HG03558 (cell line): Measurements from ENCODE around the gene TMPRSS4.

Experiments
- ATAC-seq: cut with Tn5 transposase; IDR thresholded peaks from one replicate; pipeline ENCODE4 v1.9.1; 2021; ENCODE audit warnings: moderate number of reproducible peaks; ENCODE audit not compliant: unreplicated experiment; ENCODE audit errors: extremely low read depth

TMPRSS4 gene

GRCh38 chr11:118073554-118073953 lies 3.3 kb upstream of the TMPRSS4 start:
- ATAC-seq, result no peak

DNA sequence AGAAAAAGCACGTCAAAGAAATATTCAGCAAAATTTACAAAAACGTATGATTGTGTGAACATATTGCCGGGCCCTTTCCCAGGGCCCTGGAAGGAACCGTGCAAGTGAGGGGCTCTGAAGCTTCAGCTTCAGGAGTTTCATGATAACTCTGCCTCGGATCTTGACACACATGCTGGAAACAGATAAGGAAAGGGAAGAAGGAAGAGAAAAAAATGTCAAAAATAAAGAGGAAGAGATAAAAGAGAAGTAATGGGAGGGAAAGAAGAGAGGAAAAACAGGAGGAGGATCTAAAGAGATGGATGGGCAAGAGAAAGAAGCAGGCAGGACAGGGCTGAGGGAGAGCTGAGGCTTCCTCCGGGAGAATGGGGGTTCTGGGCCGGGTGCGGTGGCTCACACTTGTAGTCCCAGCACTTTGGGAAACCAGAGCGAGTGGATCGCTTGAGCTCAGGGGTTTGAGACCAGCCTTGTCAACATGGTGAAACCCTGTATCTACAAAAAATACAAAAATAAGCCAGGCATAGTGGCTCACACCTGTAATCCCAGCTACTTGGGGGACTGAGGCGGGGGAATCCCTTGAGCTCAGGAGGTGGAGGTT lies 2.7 kb upstream of the TMPRSS4 start:
- ATAC-seq, result no peak

DNA sequence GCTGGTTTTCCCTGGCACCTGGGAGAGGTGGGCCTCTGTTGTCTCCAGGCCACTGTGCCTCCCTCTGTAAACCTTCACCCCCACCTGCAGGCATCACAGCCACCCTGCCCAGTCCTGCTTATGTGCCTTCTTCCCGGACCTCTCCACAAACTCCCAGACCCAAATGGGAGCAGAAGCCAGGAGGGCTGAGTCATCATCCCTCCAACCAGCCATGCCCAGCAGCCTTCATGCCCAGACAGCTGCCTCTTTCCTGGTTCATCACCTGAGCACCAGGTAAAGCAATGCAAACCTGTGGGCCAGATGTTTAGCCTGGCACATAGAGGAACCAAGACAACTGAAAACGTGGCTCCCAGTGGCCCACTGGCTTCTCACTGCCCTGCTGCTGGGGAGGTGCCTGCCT lies 2.1 kb upstream of the TMPRSS4 start:
- no peak for ATAC-seq

GRCh38 chr11:118078911-118079411 lies 2.1 kb downstream of the TMPRSS4 start:
- ATAC-seq, result no peak

DNA sequence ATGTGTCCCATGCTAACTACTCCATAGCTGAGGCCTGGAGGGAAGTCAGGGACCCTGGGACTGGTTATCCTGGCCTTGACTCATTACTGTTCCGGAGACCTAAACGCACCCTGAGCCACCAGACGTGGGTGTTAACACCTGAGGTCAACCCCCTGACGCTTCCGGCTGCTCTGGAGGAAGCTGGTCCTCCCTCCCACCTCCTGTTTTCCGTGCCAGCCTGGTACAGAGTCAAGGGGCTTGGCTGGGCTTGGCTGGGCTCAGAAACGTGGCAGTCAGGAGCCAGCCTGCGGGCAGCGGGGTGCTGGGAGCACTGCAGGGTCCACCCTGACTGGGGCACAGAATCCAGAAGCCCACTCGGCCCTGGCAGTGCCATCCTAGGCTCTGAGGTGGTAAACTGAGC lies 2.6 kb downstream of the TMPRSS4 start:
- no peak for ATAC-seq

DNA sequence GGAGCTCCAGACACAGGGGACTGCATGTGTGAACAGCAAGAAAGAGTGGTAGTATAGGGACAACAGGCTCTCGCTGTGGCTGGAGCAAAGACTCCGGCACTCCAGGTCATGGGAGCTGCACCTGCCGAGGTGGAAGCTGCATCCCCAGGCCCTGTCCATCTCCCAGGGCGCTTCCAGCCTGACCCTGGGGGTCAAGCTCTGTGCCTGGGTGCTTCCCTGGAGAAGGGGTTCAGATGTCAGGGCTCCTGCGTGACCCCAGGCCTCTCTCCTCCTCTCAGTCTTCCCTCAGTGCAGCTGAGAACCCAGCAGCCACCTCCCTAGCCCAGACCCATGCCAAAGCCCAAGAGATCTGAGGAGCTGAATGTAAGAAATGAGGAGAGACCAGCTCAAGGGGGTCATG lies 3.4 kb downstream of the TMPRSS4 start:
- no peak for ATAC-seq

DNA sequence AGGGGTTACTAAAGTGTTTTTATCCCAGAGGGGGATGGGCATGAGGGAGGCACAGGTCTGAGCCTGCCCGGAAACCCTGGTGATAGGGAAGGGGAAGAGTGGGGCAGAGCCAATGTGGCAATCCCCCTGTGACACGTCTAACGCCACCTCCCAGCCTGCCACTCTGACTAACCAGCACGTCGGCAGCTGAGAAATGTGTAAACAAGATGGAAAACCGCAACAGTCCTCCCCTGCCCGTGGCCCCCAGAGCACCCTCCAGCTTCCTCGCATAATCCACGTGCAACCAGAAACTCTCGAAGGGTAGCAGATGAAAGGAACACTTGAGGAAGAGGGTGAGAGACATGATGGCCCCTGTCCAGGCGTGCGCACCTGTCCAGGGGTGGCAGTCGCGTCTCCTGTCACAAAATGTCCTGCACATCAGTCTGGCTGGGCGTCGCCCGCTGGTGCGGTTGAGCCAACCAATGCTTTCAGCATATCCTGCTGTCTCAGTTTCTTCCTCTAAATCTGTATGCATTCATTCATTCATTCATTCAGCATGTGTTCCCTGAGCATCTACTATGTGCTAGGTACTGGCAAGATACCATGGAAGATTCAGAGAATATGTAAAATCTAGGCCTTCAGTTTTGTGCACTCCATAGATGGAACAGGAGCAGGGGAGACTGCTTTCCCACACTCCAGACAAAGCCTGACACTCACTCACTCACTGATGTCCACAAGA lies 4.5 kb downstream of the TMPRSS4 start:
- no peak for ATAC-seq

GRCh38 chr11:118082880-118083552 lies 6.1 kb downstream of the TMPRSS4 start:
- ATAC-seq, result no peak

DNA sequence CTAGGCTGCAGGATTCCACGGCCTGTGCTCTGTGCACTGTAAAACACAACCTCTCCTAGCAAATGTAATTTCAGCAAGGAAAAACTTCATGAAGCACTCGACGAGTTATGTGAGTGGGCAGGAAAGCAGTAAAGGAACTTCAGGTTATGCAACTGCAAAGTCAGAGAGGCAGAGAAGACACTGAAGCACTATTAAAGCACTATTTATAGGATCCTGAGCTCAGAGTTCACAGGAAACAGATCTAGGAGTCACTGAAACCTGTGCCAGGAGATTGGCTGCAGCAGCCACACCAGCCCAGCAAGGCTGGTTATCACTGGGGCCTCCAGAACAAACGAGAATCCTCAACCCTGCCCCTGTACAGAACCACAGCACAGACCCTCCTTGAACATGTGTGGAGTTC lies 7.4 kb downstream of the TMPRSS4 start:
- no peak for ATAC-seq

- ATAC-seq, result no peak
These were observed 7.8 kb downstream of the TMPRSS4 start for GRCh38 chr11:118084656-118085055.

DNA sequence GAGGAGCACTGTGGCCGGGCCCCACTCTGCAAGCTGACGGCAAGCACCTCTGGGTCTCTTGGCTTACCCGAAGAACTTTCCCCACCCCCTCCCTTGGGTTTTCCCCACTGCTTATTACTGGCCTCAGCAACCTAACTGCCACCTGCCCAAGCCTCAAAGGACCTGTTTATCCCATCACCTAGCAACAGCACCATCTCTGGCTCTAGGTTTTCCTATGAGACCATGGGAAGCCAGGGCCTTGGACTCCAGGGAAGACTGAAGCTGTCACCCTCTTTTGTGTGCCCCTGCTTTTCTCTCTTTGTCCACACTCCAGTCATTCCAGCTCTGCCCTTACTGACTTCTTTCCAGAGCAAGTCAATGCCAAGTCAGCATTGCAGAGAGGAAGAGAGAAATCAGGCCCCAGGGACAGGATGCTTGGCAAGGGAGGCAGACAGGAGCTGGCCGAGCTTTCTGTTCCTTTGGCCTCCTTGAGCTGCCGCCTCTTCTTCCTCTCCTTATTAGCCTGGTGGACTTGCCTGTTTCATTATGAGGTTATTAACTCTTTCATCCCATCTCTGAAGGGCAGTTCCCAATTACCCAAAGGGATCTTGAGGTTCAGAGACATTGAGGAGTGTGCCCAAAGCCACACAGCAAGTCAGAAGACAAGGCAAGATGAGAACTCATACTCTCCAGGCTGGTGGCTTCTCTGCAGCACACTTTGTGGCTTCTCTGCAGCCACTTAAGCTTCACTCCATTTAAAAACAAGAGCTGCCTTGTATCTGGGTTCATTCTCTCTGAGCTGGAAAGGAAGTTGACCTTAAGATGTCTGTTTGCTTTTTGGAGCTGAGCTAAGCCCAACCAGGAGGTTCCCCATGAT lies 10.3 kb downstream of the TMPRSS4 start, which contains the start of gene SMIM35:
TSS of gene SMIM35 (minus strand) at position 51 of the 856 bp plus-strand sequence. CDS start 206 bp downstream, outside the sequence.
- ATAC-seq, result no peak

- no peak for ATAC-seq
These were observed 11.1 kb downstream of the TMPRSS4 start for GRCh38 chr11:118087931-118088330.

GRCh38 chr11:118088531-118088930 lies 11.7 kb downstream of the TMPRSS4 start:
- ATAC-seq, result no peak

DNA sequence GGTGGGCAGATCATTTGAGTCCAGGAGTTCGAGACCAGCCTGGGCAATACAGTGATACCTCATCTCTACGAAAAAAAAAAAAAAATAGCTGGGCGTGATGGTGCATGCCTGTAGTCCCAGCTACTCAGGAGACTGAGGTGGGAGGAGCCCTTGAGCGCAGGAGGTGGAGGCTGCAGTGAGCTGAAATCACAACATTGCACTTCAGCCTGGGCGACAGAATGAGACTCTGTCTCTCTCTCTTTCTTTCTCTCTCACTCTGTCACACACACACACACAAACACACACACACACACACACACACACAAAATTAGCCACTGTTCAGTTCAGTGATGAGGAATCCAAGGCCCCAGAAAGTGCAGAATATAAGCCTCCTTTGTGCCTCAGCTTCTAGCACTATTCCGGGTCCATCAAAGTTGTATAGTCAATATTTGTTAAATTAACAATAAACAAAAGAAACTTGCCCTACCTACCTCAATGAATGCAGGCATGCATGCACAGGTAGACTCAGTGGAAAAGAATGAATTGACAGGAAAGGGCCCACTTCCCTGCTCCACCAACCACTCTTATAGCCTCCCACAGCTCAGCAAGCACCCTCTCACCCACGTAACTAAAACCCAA lies 13.8 kb downstream of the TMPRSS4 start:
- ATAC-seq, result no peak

DNA sequence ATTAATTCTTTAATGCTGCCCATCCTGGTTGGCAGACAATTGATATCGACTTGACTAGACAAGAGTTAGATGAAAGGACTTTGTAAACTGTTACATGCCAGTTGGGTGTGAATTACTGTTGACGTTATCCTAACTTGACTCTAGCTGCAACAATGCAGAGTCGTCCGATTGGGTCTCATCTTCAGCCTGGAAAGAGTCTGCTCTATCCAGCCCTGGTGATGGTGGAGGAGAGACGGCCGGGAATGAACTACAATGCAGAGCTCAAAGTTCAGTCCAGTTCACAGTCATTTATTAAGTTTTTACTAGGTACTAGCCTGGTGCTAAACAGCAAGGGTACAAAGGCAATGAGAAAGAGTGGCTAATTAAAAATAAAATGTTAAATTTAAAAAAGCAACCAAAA lies 14.8 kb downstream of the TMPRSS4 start:
- no peak for ATAC-seq

DNA sequence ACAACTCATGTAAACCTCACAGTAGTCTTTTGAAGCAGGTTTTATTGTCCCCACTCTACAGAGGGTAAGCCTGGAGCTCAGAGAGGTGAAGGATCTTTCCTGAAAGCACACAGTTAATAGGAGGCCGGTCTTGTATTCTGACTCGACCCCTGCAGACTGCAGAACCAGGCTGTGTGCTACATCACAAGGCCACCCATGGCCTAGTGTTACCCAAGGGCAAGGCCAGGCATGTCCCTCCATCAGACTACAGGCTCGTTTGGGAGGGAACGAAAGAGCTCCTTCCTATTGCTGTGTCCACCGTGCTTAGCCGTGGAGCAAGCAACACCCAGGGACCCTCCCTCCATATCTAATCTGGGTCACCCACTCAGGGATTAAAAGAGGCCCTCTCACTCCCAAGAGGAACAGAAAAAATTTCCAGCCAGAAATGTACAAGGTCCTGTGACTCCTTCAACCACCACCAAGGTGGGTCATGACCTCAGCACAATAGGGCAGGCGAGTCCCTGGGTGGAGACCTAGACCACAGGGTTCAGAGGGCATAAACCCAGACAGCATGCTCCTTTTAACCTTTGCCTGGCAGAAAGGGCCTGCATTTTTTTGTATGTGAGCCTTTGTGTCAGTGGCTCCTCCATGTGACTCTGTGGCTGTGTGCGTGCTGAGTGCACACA lies 16.2 kb downstream of the TMPRSS4 start:
- ATAC-seq, result no peak

DNA sequence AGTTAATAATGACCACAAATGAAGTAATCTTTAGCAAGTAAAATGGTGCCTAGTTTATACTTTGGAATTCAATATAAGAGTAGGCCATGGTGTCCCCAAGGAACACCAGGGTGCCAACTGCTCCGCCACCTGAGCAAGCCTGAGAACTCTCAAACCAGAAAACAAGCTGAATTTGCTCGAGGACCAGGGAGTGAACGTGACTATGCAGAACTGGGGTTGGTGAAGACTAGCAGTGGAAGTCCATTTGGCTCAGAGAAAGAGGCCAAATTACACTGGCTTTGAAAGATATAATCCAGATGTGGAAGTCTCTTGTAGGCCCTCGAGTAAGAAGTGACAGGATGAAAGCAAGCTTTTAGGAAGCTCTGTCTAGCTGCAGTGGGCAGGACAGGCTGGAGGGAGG lies 18.6 kb downstream of the TMPRSS4 start:
- ATAC-seq, result no peak

GRCh38 chr11:118095967-118096367 lies 19.1 kb downstream of the TMPRSS4 start:
- no peak for ATAC-seq

DNA sequence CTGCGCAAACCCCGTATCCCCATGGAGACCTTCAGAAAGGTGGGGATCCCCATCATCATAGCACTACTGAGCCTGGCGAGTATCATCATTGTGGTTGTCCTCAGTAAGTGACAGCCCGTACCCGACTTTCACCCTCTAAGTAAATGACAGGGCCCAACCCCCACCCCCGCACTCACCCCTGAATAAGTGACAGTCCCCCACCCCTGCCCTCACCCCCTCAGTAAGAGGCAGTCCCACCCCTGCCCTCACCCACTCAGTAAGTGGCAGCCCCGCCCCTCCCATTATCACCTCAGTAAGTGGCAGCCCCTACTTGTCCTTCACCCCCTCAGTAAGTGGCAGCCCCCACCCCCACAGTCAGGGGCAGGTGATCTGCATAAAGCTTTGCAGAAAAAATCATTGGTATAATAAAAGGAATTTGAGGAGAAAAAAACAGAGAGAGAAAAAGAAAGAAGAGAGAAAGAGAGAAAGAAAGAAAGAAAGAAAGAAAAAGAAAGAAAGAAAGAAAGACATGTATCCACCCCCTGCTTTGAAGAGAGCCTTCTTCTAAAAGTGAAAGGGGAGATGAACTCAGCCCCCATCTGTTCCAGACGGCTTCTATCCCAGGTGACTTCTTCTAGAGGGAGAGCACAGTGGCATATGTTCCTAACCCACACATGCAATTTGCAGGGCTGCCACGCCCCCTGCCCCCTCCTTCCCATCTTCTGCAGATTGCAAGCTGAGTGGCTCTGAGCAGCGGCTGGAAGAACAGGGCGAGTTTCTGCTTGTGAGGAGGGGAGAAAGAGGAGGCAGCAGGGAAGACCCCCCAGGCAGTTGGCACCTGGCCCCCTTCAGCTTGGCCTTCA lies 22.3 kb downstream of the TMPRSS4 start:
- no peak for ATAC-seq
